Measurements from ENCODE around the gene ZNG1F.
"Not testable (repeated sequence)": the region's sequence is repeated elsewhere in the genome, so short reads cannot be mapped to it uniquely, and the experiment has no call there.

The ZNG1F gene

GRCh38 chr9:41124250-41125108 lies 64.6 kb downstream of the ZNG1F start:
- WGBS (ENCODE audit: extremely low coverage, insufficient coverage, low lambda C conversion rate): no CpG with 5 or more reads among the region's 52 CpGs
- H3K56ac ChIP-seq (ENCODE audit: low read length); H3K4ac ChIP-seq (ENCODE audit: low read depth, low read length); H3K4me2 ChIP-seq (ENCODE audit: low read length); H2BK120ac ChIP-seq (ENCODE audit: low read depth, low read length); H2AK5ac ChIP-seq (ENCODE audit: low read length); H3K4me3 ChIP-seq (ENCODE audit: low read length); H2BK5ac ChIP-seq (ENCODE audit: low read length); H3K36me3 ChIP-seq (ENCODE audit: control insufficient read depth, insufficient read depth, low read length); H3K9ac ChIP-seq (ENCODE audit: low read length); H3K27me3 ChIP-seq (ENCODE audit: insufficient read depth, low read length, poor library complexity); H4K8ac ChIP-seq (ENCODE audit: low read depth, low read length); DNase-seq; H2BK15ac ChIP-seq (replicated peaks; ENCODE audit: low read depth); H3K79me1 ChIP-seq (ENCODE audit: low read length); H3K23ac ChIP-seq (ENCODE audit: low read length); H3K79me2 ChIP-seq (ENCODE audit: control insufficient read depth, insufficient read depth, low read length); H3K18ac ChIP-seq (ENCODE audit: low read length); H4K5ac ChIP-seq (ENCODE audit: low read length); H3K27ac ChIP-seq (ENCODE audit: low read depth, low read length); H3K4me1 ChIP-seq (ENCODE audit: control insufficient read depth, low read depth, low read length): not testable (repeated sequence)

GRCh38 chr9:41123812-41124211 lies 65.3 kb downstream of the ZNG1F start:
- H4K8ac ChIP-seq (ENCODE audit: low read depth, low read length); H3K23ac ChIP-seq (ENCODE audit: low read length); H3K79me2 ChIP-seq (ENCODE audit: control insufficient read depth, insufficient read depth, low read length); H3K79me1 ChIP-seq (ENCODE audit: low read length); H3K4me2 ChIP-seq (ENCODE audit: low read length); H2BK5ac ChIP-seq (ENCODE audit: low read length); H3K4ac ChIP-seq (ENCODE audit: low read depth, low read length); H3K56ac ChIP-seq (ENCODE audit: low read length); H2BK15ac ChIP-seq (replicated peaks; ENCODE audit: low read depth); DNase-seq; H2BK120ac ChIP-seq (ENCODE audit: low read depth, low read length); H3K27me3 ChIP-seq (ENCODE audit: insufficient read depth, low read length, poor library complexity); H3K27ac ChIP-seq (ENCODE audit: low read depth, low read length); H3K9ac ChIP-seq (ENCODE audit: low read length); H2AK5ac ChIP-seq (ENCODE audit: low read length); H4K5ac ChIP-seq (ENCODE audit: low read length); H3K36me3 ChIP-seq (ENCODE audit: control insufficient read depth, insufficient read depth, low read length); H3K18ac ChIP-seq (ENCODE audit: low read length); H3K4me3 ChIP-seq (ENCODE audit: low read length); H3K4me1 ChIP-seq (ENCODE audit: control insufficient read depth, low read depth, low read length): not testable (repeated sequence)
- WGBS (ENCODE audit: extremely low coverage, insufficient coverage, low lambda C conversion rate): no CpG with 5 or more reads among the region's 33 CpGs

GRCh38 chr9:41123396-41123795 lies 65.7 kb downstream of the ZNG1F start:
- H3K4me1 ChIP-seq (ENCODE audit: control insufficient read depth, low read depth, low read length); H3K9ac ChIP-seq (ENCODE audit: low read length); H3K23ac ChIP-seq (ENCODE audit: low read length); H4K8ac ChIP-seq (ENCODE audit: low read depth, low read length); H2BK15ac ChIP-seq (replicated peaks; ENCODE audit: low read depth); H3K56ac ChIP-seq (ENCODE audit: low read length); H3K18ac ChIP-seq (ENCODE audit: low read length); H3K4ac ChIP-seq (ENCODE audit: low read depth, low read length); H3K4me2 ChIP-seq (ENCODE audit: low read length); H3K27me3 ChIP-seq (ENCODE audit: insufficient read depth, low read length, poor library complexity); H2BK120ac ChIP-seq (ENCODE audit: low read depth, low read length); H3K27ac ChIP-seq (ENCODE audit: low read depth, low read length); H4K5ac ChIP-seq (ENCODE audit: low read length); DNase-seq; H3K36me3 ChIP-seq (ENCODE audit: control insufficient read depth, insufficient read depth, low read length); H2AK5ac ChIP-seq (ENCODE audit: low read length); H2BK5ac ChIP-seq (ENCODE audit: low read length); H3K79me1 ChIP-seq (ENCODE audit: low read length); H3K79me2 ChIP-seq (ENCODE audit: control insufficient read depth, insufficient read depth, low read length); H3K4me3 ChIP-seq (ENCODE audit: low read length): not testable (repeated sequence)
- no CpG with 5 or more reads among the region's 32 CpGs for WGBS (ENCODE audit: extremely low coverage, insufficient coverage, low lambda C conversion rate)

GRCh38 chr9:41120696-41121095 lies 68.4 kb downstream of the ZNG1F start:
- not testable (repeated sequence) for H3K4me1 ChIP-seq (ENCODE audit: control insufficient read depth, low read depth, low read length); H3K79me1 ChIP-seq (ENCODE audit: low read length); H3K4ac ChIP-seq (ENCODE audit: low read depth, low read length); H4K5ac ChIP-seq (ENCODE audit: low read length); H3K23ac ChIP-seq (ENCODE audit: low read length); H2BK15ac ChIP-seq (replicated peaks; ENCODE audit: low read depth); H3K56ac ChIP-seq (ENCODE audit: low read length); H3K36me3 ChIP-seq (ENCODE audit: control insufficient read depth, insufficient read depth, low read length); DNase-seq; H3K79me2 ChIP-seq (ENCODE audit: control insufficient read depth, insufficient read depth, low read length); H3K27ac ChIP-seq (ENCODE audit: low read depth, low read length); H3K18ac ChIP-seq (ENCODE audit: low read length); H3K9ac ChIP-seq (ENCODE audit: low read length); H3K27me3 ChIP-seq (ENCODE audit: insufficient read depth, low read length, poor library complexity); H4K8ac ChIP-seq (ENCODE audit: low read depth, low read length); H3K4me2 ChIP-seq (ENCODE audit: low read length); H2AK5ac ChIP-seq (ENCODE audit: low read length); H2BK120ac ChIP-seq (ENCODE audit: low read depth, low read length); H3K4me3 ChIP-seq (ENCODE audit: low read length); H2BK5ac ChIP-seq (ENCODE audit: low read length)
- no CpG with 5 or more reads among the region's 4 CpGs for WGBS (ENCODE audit: extremely low coverage, insufficient coverage, low lambda C conversion rate)

GRCh38 chr9:41119719-41120118 lies 69.4 kb downstream of the ZNG1F start:
- not testable (repeated sequence) for H3K79me1 ChIP-seq (ENCODE audit: low read length); H3K4me1 ChIP-seq (ENCODE audit: control insufficient read depth, low read depth, low read length); H3K27ac ChIP-seq (ENCODE audit: low read depth, low read length); DNase-seq; H3K23ac ChIP-seq (ENCODE audit: low read length); H3K4me3 ChIP-seq (ENCODE audit: low read length); H4K5ac ChIP-seq (ENCODE audit: low read length); H3K36me3 ChIP-seq (ENCODE audit: control insufficient read depth, insufficient read depth, low read length); H3K4ac ChIP-seq (ENCODE audit: low read depth, low read length); H4K8ac ChIP-seq (ENCODE audit: low read depth, low read length); H2BK15ac ChIP-seq (replicated peaks; ENCODE audit: low read depth); H3K79me2 ChIP-seq (ENCODE audit: control insufficient read depth, insufficient read depth, low read length); H2BK120ac ChIP-seq (ENCODE audit: low read depth, low read length); H3K9ac ChIP-seq (ENCODE audit: low read length); H3K56ac ChIP-seq (ENCODE audit: low read length); H3K27me3 ChIP-seq (ENCODE audit: insufficient read depth, low read length, poor library complexity); H3K18ac ChIP-seq (ENCODE audit: low read length); H3K4me2 ChIP-seq (ENCODE audit: low read length); H2BK5ac ChIP-seq (ENCODE audit: low read length); H2AK5ac ChIP-seq (ENCODE audit: low read length)
- no CpG with 5 or more reads among the region's 5 CpGs for WGBS (ENCODE audit: extremely low coverage, insufficient coverage, low lambda C conversion rate)

- not testable (repeated sequence) for H3K4me2 ChIP-seq (ENCODE audit: low read length); H3K27me3 ChIP-seq (ENCODE audit: insufficient read depth, low read length, poor library complexity); H2BK15ac ChIP-seq (replicated peaks; ENCODE audit: low read depth); DNase-seq; H3K4ac ChIP-seq (ENCODE audit: low read depth, low read length); H3K18ac ChIP-seq (ENCODE audit: low read length); H3K9ac ChIP-seq (ENCODE audit: low read length); H3K79me2 ChIP-seq (ENCODE audit: control insufficient read depth, insufficient read depth, low read length); H3K4me1 ChIP-seq (ENCODE audit: control insufficient read depth, low read depth, low read length); H2AK5ac ChIP-seq (ENCODE audit: low read length); H3K36me3 ChIP-seq (ENCODE audit: control insufficient read depth, insufficient read depth, low read length); H3K56ac ChIP-seq (ENCODE audit: low read length); H3K27ac ChIP-seq (ENCODE audit: low read depth, low read length); H3K4me3 ChIP-seq (ENCODE audit: low read length); H2BK5ac ChIP-seq (ENCODE audit: low read length); H4K8ac ChIP-seq (ENCODE audit: low read depth, low read length); H4K5ac ChIP-seq (ENCODE audit: low read length); H2BK120ac ChIP-seq (ENCODE audit: low read depth, low read length); H3K23ac ChIP-seq (ENCODE audit: low read length); H3K79me1 ChIP-seq (ENCODE audit: low read length)
- WGBS (ENCODE audit: extremely low coverage, insufficient coverage, low lambda C conversion rate): no CpG with 5 or more reads among the region's 7 CpGs
These were observed 69.8 kb downstream of the ZNG1F start for GRCh38 chr9:41119311-41119710.

Data from mesendoderm (in vitro differentiated cells).